Activated effector memory CD4-positive, alpha-beta T cell treated with Interleukin-2 at 50 U/mL for 16 hours (primary cell): Measurements from ENCODE around the gene LRRIQ4.

Experiments
- DNase-seq: peaks from one replicate; pipeline ENCODE4 v3.0.0-alpha.2; 2020

LRRIQ4 gene

DNA sequence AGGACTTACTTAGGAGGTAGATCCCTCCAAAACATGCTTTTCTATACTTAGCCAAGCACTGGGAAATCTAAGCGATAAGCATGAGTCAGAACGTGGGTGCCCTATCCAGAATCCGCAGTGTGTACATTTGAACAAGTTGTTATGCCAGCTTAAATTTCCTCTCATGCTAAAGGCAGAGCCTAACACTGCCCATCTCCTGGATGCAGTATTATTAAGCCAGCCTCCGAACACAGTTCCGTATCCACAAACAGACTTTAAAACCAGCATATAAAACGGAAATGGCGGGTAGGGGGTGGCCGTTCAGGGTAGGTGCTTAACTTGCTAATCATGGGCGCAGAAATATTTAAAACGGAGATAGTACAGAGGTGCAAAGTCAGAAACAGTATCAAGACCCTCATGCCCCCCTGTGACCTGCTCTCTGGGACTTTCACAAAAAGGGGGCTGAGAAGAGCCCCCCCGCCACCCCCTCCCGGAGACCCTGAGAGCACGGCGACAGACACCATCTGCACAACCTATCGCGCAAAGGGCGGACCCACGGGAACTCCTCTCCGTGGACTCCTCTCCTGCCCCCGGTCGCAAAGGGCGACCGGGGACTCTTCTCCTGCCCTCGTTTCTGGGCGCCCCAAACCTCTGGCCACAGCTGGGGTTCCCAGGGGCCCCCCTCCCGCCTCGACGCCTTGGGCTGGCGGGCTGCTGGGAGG is 889 bp upstream of the LRRIQ4 start:
- DNase-seq = no peak

GRCh38 chr3:169813278-169813677 is 608 bp downstream of the LRRIQ4 start:
- no peak for DNase-seq

GRCh38 chr3:169813757-169814517 is 1.3 kb downstream of the LRRIQ4 start:
- peak; percentile 54 for DNase-seq

DNA sequence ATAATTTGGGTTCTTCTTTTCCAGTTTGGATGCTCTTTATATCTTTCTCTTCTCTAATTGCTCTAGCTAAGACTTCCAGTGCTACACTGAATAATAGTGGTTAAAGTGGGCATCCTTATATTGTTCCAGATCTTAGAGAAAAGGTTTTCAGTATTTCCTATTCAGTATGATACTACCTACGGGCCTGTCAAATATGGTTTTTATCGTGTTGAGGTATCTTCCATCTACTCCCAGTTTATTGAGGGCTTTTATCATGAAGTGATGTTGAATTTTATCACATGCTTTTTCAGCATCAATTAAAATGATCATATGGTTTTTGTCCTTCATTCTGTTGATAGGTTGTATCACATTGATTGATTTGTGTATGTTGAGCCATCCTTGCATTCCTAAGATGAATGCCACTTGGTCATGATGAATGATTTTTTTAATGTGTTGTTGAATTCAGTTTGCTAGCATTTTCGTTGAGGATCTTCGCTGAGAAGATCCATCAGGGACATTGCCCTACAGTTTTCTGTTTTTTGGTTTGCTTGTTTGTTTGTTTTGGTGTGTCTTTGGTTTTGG is 3.0 kb downstream of the LRRIQ4 start:
- DNase-seq = no peak

DNA sequence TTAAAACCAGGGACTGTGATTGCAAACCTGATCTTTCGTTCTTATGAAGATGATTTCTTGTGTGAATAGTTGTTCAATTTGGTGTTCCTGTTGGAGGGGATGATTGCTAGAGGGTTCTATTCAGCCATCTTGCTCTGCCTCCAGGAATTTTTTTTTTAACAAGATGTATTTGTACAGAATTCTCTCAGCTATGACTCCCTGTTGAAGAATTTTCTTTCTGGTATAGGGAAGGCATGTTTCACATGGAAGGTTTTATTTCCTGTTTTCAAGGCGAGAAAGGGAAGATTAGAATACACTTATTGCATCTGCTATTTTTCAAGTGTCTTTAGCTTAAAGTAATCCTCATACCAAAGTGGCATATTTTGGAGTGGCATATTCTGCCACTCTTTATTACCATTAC is 5.6 kb downstream of the LRRIQ4 start:
- DNase-seq = no peak

GRCh38 chr3:169822091-169822490 is 9.4 kb downstream of the LRRIQ4 start:
- DNase-seq = no peak

DNA sequence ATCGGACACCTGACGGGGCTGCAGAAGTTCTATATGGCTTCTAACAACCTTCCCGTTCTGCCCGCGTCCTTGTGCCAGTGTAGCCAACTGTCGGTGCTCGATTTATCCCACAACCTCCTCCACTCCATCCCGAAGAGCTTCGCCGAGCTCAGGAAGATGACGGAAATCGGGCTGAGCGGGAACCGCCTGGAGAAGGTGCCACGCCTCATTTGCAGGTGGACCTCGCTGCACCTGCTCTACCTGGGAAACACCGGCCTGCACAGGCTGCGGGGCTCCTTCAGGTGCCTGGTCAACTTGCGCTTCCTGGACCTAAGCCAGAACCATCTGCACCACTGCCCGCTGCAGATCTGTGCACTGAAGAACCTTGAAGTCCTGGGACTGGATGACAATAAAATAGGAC is 9.9 kb downstream of the LRRIQ4 start:
- no peak for DNase-seq

- no peak for DNase-seq
Measured at GRCh38 chr3:169822983-169823382, 10.3 kb downstream of the LRRIQ4 start.

DNA sequence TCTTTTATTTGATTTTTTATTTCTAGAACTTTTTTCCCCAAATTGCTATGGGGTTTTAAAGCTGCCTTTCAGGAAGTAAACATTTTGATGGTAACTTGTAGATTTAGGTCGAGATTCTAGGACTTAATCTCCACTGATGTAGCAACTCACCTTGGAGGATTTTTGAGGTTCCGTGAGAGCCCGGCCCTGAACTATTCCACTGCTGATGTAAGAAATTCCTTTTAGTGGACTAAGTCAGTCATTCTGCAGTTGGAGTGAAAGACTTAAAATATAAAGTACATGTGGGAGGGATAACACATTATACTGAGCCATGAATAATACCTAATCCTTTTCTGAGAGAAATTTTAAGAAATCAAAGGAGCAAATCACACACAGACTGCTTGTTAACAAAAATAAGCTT is 12.6 kb downstream of the LRRIQ4 start:
- no peak for DNase-seq

DNA sequence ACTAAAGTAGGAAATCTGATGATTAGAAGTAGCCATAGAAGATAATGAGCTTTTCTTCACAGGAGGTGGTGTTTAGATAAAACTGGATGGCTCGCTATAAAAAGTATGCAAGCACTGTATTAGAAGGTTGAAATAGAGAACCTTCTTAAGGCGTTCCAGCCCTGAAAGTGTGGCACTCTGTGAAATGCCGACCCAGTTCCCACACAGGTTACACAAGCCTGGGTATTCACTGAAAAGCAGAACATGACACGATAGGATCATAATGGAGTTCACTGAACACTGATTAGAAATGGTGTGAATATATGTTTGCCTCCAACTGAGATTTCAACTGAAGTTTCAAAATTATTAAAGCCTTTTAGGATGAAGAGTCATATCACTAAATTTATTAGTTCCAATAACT is 15.0 kb downstream of the LRRIQ4 start:
- DNase-seq = no peak

DNA sequence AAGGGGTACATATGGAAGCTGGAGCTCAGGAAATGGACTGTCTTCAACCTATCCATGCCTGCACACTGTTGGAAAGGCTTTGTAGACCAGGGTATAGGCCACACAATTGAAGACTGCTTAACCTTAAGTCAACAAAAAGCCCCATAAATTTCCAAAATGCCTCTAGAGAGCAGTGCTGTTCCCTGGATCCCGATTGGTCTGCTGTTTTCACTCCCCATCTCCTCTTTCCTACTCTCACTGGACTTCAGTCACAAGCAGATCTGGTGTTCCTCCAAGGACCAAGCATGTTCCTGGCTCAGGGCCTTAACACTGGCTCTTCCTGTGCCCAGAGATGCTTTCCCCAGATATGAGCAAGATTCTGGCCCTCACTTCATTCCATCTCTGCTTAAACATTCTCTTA is 22.9 kb downstream of the LRRIQ4 start:
- no peak for DNase-seq

GRCh38 chr3:169836078-169836941 is 23.6 kb downstream of the LRRIQ4 start:
- DNase-seq = no peak

GRCh38 chr3:169836942-169837275 is 24.2 kb downstream of the LRRIQ4 start:
- DNase-seq = no peak

GRCh38 chr3:169838511-169839030 is 25.9 kb downstream of the LRRIQ4 start:
- no peak for DNase-seq

DNA sequence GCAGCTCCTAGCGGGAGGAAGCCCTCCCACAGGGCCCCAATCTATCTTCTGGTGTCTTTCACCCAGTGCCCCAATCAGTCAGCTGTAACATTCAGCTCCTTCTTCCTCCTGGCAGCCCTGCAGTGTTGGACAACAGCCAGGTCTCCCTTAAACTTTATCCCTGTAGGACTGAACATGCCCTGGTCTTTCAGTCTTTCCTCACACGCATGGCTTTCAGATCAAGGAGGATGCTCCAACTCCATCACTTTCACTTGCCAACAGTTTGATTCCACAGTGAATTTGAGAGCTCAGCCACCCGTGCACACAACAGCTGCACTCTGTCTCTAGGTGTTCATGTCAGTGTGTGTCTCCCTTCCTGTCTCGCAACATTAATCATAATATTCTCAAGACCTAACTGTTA is 28.5 kb downstream of the LRRIQ4 start:
- DNase-seq = no peak

DNA sequence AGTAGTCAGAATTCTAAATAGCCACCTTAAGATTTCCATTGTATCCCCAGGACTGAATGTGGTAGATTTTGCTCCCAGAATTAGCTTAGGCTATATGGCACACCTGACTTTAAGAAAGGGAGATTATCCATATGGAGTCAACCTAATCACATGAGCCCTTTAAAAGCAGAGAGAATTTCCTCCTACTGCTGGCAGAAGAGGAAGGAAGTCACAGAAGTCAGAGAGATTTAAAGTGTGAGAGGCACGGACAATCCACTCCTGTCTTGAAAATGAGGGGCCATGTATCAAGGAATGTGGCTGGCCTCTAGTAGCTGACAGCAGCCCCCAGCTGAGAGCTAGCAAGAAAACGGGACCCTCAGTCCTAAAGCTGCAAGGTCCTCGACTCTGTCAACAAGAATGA is 30.3 kb downstream of the LRRIQ4 start:
- no peak for DNase-seq

DNA sequence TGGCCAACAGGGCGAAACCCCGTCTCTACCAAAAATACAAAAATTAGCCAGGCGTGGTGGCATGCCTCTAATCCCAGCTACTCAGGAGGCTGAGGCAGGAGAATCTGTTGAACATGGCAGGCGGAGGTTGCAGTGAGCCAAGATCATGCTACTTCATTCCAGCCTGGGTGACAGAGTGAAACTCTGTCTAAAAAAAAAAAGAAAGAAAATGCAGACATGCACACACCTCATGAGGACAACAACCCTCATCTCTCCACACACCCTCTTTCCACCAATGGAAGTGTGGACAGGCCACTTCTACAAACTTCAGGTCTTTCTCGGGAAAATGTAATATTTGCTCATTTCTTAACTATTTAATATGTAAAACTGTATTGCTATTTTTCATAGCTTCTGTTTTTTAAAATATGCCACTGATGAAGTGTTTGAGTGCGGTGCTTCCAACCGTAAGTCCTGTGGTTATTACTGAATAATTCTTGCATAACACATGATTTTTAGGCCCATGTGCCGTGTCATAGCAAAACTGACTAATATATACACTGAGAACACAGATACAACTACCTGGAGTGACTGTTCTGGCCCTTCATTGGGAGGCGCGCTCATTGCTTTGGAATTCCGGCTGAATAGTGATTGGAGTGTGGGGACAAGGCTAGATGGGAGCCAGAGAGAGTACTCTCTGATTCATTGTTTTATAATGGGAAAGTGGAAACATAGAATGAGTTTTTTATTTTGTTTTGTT is 34.0 kb downstream of the LRRIQ4 start:
- DNase-seq = no peak

DNA sequence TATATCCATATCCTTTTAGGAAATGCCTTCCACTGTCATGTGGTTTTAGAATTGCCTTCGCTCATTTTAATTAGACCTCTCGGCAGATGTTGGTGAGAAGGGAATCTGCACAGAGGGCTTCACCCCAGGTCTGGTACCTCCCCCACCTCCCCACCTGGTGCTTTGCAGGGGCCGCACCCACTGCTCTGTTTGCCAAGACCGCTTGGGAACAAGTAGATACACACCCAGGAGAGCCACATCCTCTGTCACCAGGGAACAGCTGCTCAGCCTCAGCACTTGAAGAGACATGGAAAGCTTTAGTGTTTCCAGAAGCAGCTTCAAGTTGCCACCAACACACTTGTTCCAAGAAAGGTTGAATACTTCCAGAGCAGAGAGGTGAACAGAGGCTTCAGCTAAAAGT is 35.2 kb downstream of the LRRIQ4 start:
- no peak for DNase-seq

- DNase-seq = no peak
Measured at GRCh38 chr3:169848741-169849140, 36.1 kb downstream of the LRRIQ4 start.

DNA sequence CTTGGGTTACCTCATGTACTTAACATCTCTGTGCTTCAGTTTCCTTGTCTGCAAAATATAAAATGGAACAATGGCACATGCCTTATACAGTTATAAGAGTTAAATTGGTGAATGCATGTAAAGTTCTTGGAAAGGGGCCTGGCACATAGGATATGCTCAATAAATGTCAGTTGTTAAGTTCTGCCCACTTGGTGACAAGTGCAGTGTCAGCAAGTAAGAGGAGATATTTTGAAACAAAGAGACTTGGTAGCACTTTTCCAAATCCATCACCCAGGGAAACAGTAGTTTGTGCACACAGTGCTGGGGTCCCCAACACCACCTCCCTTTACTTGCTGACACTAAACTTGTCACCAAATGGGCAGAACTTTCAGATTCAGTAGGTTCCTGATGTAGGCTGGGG is 37.9 kb downstream of the LRRIQ4 start:
- DNase-seq = no peak

GRCh38 chr3:169855514-169855913 is 42.8 kb downstream of the LRRIQ4 start:
- DNase-seq = no peak

DNA sequence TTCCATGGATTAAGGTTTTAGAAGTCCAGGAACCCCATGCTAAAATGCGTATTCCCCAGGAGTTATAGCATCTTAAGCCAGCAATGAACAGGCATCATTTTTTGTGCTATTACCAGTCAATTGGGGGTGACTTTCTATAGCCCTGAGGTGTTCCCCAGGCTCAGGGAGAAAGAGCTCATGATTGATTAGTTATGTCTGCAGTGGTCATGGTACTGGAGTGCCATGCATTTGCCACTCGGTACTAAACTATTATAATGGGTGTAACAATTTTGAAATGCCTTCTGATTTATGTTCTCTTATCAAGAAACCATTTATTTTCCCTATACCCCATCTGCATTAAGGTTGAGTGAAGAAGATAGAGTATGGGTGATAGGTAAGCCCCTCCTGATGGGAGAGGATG is 45.1 kb downstream of the LRRIQ4 start:
- DNase-seq = no peak

GRCh38 chr3:169861871-169862270 is 49.2 kb downstream of the LRRIQ4 start:
- DNase-seq = no peak
